CD4-positive, alpha-beta T cell treated with Interleukin-6 for 4 hours (primary cell): ENCODE data around the gene GNL3L.
A peak's percentile ranks its signal among the peaks of the same experiment; 100 is the strongest.
"Not testable (repeated sequence)": the region's sequence is repeated elsewhere in the genome, so short reads cannot be mapped to it uniquely, and the experiment has no call there.

ENCODE experiments used
- DNase-seq: peaks from one replicate; pipeline ENCODE4 v3.0.0-alpha.2; 2020; ENCODE audit warnings: mixed read lengths

The GNL3L gene

GRCh38 chrX:54529552-54530356 lies at the start of gene GNL3L:
Gene GNL3L, plus strand, starts transcription at chrX:54530219. Its CDS starts 2,348 bp downstream, at chrX:54532567.
- peak; percentile 89 for DNase-seq

DNA sequence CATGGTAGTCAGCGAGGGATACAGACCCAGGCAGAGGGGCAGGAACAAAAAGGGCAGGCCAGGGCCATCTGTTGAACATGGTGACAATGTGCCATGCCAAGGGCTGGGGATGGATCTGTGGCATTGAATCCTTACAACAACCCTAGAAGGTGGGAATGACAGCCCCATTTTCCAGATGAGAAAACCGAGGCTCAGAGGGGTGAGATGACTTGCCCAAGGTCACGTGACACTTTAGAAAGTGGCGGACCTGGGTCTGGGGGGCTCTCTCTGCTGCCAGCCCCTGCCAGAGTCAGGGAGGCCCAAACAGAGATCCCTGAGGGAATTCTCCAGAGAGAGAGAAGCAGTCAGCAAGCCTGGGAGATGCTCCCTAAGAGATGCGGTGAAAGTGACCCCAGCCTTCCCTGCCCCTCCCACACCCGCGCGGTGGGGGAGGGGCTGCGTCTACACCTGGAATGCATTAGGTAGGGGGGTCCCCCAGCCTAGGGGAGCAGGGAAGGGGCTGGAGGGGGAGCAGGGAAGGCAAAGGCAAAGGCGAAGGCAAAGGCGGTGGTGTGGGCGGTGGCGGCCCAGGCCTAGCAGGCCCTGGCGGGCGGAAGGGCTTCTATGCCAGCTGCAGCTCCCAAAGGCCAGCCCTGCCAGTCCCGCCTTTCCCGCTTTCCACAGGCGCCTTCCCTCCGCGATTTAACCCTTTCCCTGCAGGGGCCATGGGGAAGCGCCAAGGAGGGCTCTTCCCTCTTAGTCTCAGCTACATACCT lies 47.0 kb upstream of the GNL3L start:
- DNase-seq: no peak

GRCh38 chrX:54483946-54484345 lies 46.1 kb upstream of the GNL3L start:
- DNase-seq: no peak

- no peak for DNase-seq
These were observed 45.4 kb upstream of the GNL3L start for GRCh38 chrX:54484666-54485065.

DNA sequence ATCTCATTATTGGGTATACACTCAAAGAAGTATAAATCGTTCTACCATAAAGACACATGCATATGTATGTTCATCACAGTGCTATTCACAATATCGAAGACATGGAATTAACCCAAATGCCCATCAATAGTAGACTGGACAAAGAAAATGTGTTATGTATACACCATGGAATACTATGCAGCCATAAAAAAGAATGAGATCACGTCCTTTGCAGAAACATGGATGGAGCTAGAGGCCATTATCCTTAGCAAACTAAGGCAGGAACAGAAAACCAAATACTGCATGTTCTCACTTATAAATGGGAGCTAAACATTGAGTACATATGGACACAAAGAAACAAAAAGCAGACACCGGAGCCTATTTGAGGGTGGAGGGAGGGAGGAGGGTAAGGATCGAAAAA lies 40.2 kb upstream of the GNL3L start:
- DNase-seq: not testable (repeated sequence)

- DNase-seq: no peak
These were observed 37.7 kb upstream of the GNL3L start for GRCh38 chrX:54492340-54492739.

DNA sequence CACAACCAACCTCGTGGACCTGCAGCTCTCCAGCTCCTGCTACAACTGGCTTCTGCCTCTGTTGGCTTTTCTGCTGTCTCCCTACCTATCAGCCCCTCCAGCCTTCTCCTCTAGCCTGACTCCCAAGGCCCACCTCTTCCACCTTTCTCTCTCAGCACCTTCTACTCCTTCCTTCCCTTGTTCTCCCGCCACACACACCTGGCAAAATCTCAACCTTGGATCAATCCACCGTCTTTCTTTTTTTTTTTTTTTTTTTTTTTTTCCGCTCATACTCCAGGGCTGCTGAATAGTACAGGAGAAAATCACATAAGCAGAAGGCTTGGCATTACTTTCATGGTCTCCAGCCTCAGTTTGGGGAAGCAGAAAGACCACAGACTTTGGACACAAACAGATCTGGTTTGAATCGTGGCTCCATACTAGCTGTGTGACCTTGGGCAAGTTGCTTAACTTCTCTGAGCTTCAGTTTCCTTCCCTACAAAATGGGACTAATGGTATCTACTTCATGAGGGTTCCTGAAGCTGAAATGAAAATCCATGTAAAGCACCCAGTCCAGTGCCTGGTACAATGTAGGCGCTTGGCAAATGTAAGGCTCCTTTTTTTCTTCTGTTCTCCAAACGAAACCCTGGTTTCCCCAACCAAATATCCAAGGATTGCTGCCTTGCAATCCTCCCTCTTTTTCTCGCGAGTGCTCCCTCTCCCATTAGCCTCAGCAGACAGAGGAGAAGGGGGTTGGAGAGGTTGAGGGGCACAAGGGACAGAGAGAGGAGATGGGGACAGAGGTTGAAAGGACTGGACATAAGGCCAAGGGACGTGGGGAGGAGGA lies 35.6 kb upstream of the GNL3L start:
- DNase-seq: no peak

- no peak for DNase-seq
These were observed 34.8 kb upstream of the GNL3L start for GRCh38 chrX:54494989-54495813.

GRCh38 chrX:54495814-54496516 lies 34.1 kb upstream of the GNL3L start, which contains the start of gene FGD1:
Gene FGD1, minus strand, starts transcription at chrX:54496234. Its CDS starts 802 bp downstream, at chrX:54495432.
- peak; percentile 66 for DNase-seq

- no peak for DNase-seq
These were observed 33.5 kb upstream of the GNL3L start for GRCh38 chrX:54496517-54496852.

- no peak for DNase-seq
These were observed 33.1 kb upstream of the GNL3L start for GRCh38 chrX:54496936-54497335.

- DNase-seq: no peak
These were observed 20.6 kb upstream of the GNL3L start for GRCh38 chrX:54509400-54509799.

- DNase-seq: no peak
These were observed 868 bp upstream of the GNL3L start for GRCh38 chrX:54529151-54529550.

- no peak for DNase-seq
These were observed 410 bp downstream of the GNL3L start for GRCh38 chrX:54530357-54530900.

- no peak for DNase-seq
These were observed 4.3 kb downstream of the GNL3L start for GRCh38 chrX:54534271-54534670.

DNA sequence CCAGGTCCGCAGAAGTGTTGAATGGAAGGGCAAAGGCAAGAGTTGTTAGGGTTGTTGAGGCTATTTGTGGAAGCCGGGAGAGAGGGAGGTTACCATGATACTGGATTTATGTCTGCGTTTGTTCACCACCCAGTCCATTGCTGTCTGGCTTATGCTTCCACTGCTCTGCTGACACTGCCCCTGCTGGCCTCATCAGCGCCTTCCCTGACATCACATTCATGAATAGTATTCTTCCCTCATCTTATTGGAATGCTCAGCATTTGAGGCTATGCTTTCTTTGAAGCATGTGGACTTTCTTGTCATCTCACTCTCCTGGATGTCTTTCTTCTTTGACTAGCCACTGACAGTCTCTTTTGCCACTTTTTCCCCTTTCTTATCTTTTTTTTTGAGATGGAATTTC lies 10.3 kb downstream of the GNL3L start:
- DNase-seq: no peak

- not testable (repeated sequence) for DNase-seq
These were observed 12.2 kb downstream of the GNL3L start for GRCh38 chrX:54542239-54542638.

GRCh38 chrX:54550821-54551220 lies 20.8 kb downstream of the GNL3L start:
- DNase-seq: no peak

- no peak for DNase-seq
These were observed 21.8 kb downstream of the GNL3L start for GRCh38 chrX:54551801-54552200.

DNA sequence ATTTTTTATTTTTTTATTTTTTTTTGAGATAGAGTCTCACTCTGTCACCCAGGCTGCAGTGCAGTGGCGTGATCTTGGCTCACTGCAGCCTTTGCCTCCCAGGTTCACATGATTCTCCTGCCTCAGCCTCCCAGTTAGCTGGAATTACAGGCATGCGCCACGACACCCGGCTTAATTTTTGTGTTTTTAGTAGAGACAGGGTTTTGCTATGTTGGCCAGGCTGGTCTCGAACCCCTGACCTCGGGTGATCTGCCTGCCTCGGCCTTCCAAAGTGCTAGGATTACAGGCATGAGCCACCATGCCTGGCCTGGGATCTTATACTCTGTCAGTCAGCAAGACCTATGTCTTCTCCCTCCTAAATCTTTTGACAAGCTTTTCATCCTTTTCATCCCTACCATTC lies 25.0 kb downstream of the GNL3L start:
- not testable (repeated sequence) for DNase-seq

- DNase-seq: no peak
These were observed 30.4 kb downstream of the GNL3L start for GRCh38 chrX:54560411-54560810.
